Measurements from ENCODE around the gene TMEM38A.

TMEM38A gene

GRCh38 chr19:16737911-16738310 is 77.0 kb downstream of the TMEM38A start:
- DNase-seq (ENCODE audit: extremely low spot score, insufficient read length, low read depth), result no peak
- no peak for FAIRE-seq

GRCh38 chr19:16739546-16739945 is 78.6 kb downstream of the TMEM38A start:
- FAIRE-seq (no peak), DNase-seq (ENCODE audit: extremely low spot score, insufficient read length, low read depth) (no peak)

Measured in GM18507 (cell line).